Activated B cell treated with CpG ODN at 0.5 μM for 24 hours (primary cell): ENCODE measurements around the gene EMC10. TPM values are rescaled to one million over a fixed set of nuclear protein-coding genes. Genes with fewer than 3 reads are reported as not detected.

Experiments
- ATAC-seq: fragments of 200-7000 bp; cut with Tn5 transposase; one replicate; pipeline ENCODE4 v1.10.0; 2021; ENCODE audit warnings: low read depth, mild to moderate bottlenecking, moderate library complexity
- CTCF ChIA-PET: fragments of 350-600 bp; sonication (Branson Sonifier 250); formaldehyde crosslinking; loops from one replicate; lab custom pipeline; 2021; ENCODE audit warnings: antibody characterized with exemption; lab: Charles Lee
- POLR2A ChIA-PET: fragments of 350-600 bp; sonication (Branson Sonifier 250); formaldehyde crosslinking; loops from one replicate; lab custom pipeline; 2021; ENCODE audit warnings: antibody characterized with exemption; lab: Charles Lee
- DNase-seq: peaks from one replicate; pipeline ENCODE4 v3.0.0; 2022
- H3K27ac Mint-ChIP-seq: one replicate; pipeline ENCODE4 v1.8.0; 2020; ENCODE audit warnings: mixed read lengths
- H3K27me3 Mint-ChIP-seq: one replicate; pipeline ENCODE4 v1.8.0; 2021; ENCODE audit warnings: mixed read lengths
- H3K36me3 Mint-ChIP-seq: one replicate; pipeline ENCODE4 v1.8.0; 2021; ENCODE audit warnings: low read depth, mixed read lengths
- H3K4me1 Mint-ChIP-seq: one replicate; pipeline ENCODE4 v1.8.0; 2021; ENCODE audit warnings: mixed read lengths
- H3K4me3 Mint-ChIP-seq: one replicate; pipeline ENCODE4 v1.8.0; 2020; ENCODE audit warnings: mild to moderate bottlenecking, mixed read lengths
- H3K9me3 Mint-ChIP-seq: one replicate; pipeline ENCODE4 v1.8.0; 2020; ENCODE audit warnings: mixed read lengths
- CTCF ChIP-seq: fragments of 200-600 bp; IDR thresholded peaks from one replicate; pipeline ENCODE4 v1.8.0; 2022; ENCODE audit warnings: antibody characterized with exemption, mild to moderate bottlenecking
- intact Hi-C: fragments of 100-400 bp; cut with micrococcal nuclease; formaldehyde crosslinking; loops from one replicate; pipeline ENCODE4 v1.15.1; 2024
- total RNA-seq: library from RNA; stranded (reverse); gene quantifications from 2 replicates; pipeline ENCODE4 v1.2.3, GENCODE V29; 2022

EMC10 gene
- total RNA-seq, 1 donor from 2014 or later = 72.1 TPM

- no peak overlapping the region for H3K4me3 Mint-ChIP-seq
- ATAC-seq = no peak
- no peak for DNase-seq
- ChIA-PET POLR2A (no interaction called here), CTCF (no interaction called here)
- H3K36me3 Mint-ChIP-seq = peaks cover 5% of the 10 kb centered on the region
- peaks cover 5% of the 10 kb centered on the region for H3K27me3 Mint-ChIP-seq
- H3K9me3 Mint-ChIP-seq = no peaks in the 10 kb centered on the region
- H3K27ac Mint-ChIP-seq = no peak overlapping the region
- H3K4me1 Mint-ChIP-seq = peaks cover 13% of the 10 kb centered on the region
- TF ChIP-seq CTCF = no peak
- intact Hi-C loops = no loop called here
These were observed 36.9 kb downstream of the EMC10 start for GRCh38 chr19:50512999-50513745.

- ATAC-seq (no peak), DNase-seq (no peak)
- TF ChIP-seq CTCF = no peak
- ChIA-PET CTCF (no interaction called here), POLR2A (no interaction called here)
- Mint-ChIP-seq H3K27me3 (peaks cover 5% of the 10 kb centered on the region), H3K27ac (no peak within 1 kb of the TSS), H3K4me1 (peaks cover 13% of the 10 kb centered on the region), H3K9me3 (no peaks in the 10 kb centered on the region), H3K4me3 (no peak within 1 kb of the TSS), H3K36me3 (peaks cover 5% of the 10 kb centered on the region)
- intact Hi-C loops = no loop called here
These were observed 37.5 kb downstream of the EMC10 start, which contains the start of gene ASPDH for GRCh38 chr19:50513746-50514345. TSS of gene ASPDH (minus strand) at chr19:50513913. CDS start at chr19:50513823, 90 bp downstream.

- Mint-ChIP-seq H3K4me1 (peaks cover 13% of the 10 kb centered on the region), H3K4me3 (no peak overlapping the region), H3K27me3 (peaks cover 5% of the 10 kb centered on the region), H3K27ac (no peak overlapping the region), H3K9me3 (no peaks in the 10 kb centered on the region), H3K36me3 (peaks cover 3% of the 10 kb centered on the region)
- DNase-seq = no peak
- ChIA-PET CTCF (no interaction called here), POLR2A (no interaction called here)
- ATAC-seq = no peak
- TF ChIP-seq CTCF = no peak
- intact Hi-C loops = no loop called here
These were observed 38.2 kb downstream of the EMC10 start for GRCh38 chr19:50514346-50515167.

GRCh38 chr19:50515168-50515561, 38.9 kb downstream of the EMC10 start:
- Mint-ChIP-seq H3K9me3 (no peaks in the 10 kb centered on the region), H3K27ac (no peak overlapping the region), H3K4me3 (no peak overlapping the region), H3K36me3 (peaks cover 3% of the 10 kb centered on the region), H3K4me1 (peaks cover 13% of the 10 kb centered on the region), H3K27me3 (peaks cover 5% of the 10 kb centered on the region)
- intact Hi-C loops = no loop called here
- POLR2A ChIA-PET = no interaction called here
- no peak for ATAC-seq
- no peak for DNase-seq
- CTCF ChIA-PET = no interaction called here
- no peak for TF ChIP-seq CTCF

GRCh38 chr19:50516456-50516855, 40.1 kb downstream of the EMC10 start:
- POLR2A ChIA-PET = interaction anchor here (0.6 kb wide), 1 partner anchor 90 kb away, joined by 3 read pairs; no protein-coding TSS in a partner anchor
- peaks cover 8% of the 10 kb centered on the region for H3K27me3 Mint-ChIP-seq
- intact Hi-C loops = no loop called here

More at GRCh38 chr19:50516456-50516855, 40.1 kb downstream of the EMC10 start:
- DNase-seq (no peak), ATAC-seq (no peak)
- CTCF ChIA-PET = no interaction called here
- Mint-ChIP-seq H3K4me1 (peaks cover 4% of the 10 kb centered on the region), H3K4me3 (no peak overlapping the region), H3K36me3 (no peaks in the 10 kb centered on the region), H3K9me3 (no peaks in the 10 kb centered on the region), H3K27ac (no peak overlapping the region)
- TF ChIP-seq CTCF = no peak
